ENCODE measurements around the gene GUF1. TPM values are rescaled to one million over a fixed set of nuclear protein-coding genes. Genes with fewer than 3 reads are reported as not detected.
A peak's percentile ranks its signal among the peaks of the same experiment; 100 is the strongest.

GUF1 gene
- total RNA-seq, 1 donor from 2014 or later = 39.2 TPM

DNA sequence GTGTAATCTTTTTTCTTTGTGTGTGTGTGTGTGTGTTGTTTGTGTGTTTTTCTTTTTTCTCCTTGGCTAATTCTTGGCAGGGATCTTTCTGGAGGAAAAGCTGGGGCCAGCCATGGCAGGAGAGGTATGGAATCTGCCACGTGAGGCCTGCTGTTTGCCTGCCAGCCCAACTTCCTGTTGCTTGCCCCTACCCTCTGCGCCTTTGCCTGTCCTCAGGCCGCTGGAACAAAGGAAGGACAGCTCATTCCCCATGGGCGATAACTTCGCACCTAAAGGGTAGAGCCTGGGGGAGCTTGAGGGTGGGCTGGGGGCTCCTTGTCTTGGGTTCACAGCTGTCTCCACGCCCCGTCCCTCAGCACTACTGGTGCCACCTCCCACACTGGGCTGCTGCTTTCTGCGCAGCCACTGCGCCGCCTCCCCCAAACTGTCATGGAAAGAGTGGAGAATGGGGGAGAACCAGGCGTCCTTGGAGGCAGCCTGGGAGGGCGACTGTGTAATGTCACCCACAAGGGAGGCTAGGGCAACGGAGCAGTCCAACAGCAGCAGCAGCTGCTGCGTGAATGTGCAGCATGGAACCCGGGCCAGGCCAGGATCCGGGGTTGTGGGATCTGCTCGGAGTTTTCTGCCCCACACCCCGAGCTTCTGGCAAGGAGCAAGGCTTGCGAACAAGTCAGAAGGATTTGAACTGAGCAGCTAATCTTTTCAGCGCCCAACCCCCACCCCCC is 14.5 kb upstream of the GUF1 start:
- no peaks in the 10 kb centered on the region for H3K4me1 Mint-ChIP-seq (ENCODE audit: low read depth)

DNA sequence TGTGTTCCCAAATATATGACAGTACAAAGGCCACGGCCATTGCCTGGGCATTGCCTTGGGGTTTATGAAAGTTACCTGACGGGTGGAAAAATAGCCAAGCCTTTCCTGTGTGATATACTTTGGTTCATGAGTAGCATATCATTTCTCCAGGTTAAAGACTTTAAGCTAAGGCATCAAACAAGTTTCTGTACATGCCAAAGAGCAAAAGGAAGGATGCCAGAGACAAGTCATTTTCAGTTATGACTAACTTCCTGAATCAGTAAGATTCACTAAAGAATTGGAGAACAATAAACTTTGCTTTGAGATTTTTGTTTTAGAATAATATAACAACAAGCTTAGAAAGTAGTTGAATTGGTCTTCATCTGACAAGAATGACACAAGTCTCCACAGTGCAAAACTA is 9.7 kb upstream of the GUF1 start:
- DNase-seq (ENCODE audit: low spot score) = no peak
- H3K27ac Mint-ChIP-seq = no peak overlapping the region
- H3K4me3 Mint-ChIP-seq = no peak overlapping the region
- intact Hi-C loops (cut with micrococcal nuclease) = no loop called here
- no peaks in the 10 kb centered on the region for H3K4me1 Mint-ChIP-seq (ENCODE audit: low read depth)
- peaks cover 5% of the 10 kb centered on the region for H3K27me3 Mint-ChIP-seq (ENCODE audit: insufficient read depth)
- no peaks in the 10 kb centered on the region for H3K36me3 Mint-ChIP-seq (ENCODE audit: low read depth)
- no peaks in the 10 kb centered on the region for H3K9me3 Mint-ChIP-seq

More for the DNA sequence above, 14.5 kb upstream of the GUF1 start:
- intact Hi-C loops (cut with micrococcal nuclease) = no loop called here
- Mint-ChIP-seq H3K36me3 (ENCODE audit: low read depth) (no peaks in the 10 kb centered on the region), H3K27me3 (ENCODE audit: insufficient read depth) (peaks cover 2% of the 10 kb centered on the region), H3K4me3 (no peak overlapping the region), H3K9me3 (no peaks in the 10 kb centered on the region), H3K27ac (no peak overlapping the region)
- DNase-seq (ENCODE audit: low spot score) = no peak

DNA sequence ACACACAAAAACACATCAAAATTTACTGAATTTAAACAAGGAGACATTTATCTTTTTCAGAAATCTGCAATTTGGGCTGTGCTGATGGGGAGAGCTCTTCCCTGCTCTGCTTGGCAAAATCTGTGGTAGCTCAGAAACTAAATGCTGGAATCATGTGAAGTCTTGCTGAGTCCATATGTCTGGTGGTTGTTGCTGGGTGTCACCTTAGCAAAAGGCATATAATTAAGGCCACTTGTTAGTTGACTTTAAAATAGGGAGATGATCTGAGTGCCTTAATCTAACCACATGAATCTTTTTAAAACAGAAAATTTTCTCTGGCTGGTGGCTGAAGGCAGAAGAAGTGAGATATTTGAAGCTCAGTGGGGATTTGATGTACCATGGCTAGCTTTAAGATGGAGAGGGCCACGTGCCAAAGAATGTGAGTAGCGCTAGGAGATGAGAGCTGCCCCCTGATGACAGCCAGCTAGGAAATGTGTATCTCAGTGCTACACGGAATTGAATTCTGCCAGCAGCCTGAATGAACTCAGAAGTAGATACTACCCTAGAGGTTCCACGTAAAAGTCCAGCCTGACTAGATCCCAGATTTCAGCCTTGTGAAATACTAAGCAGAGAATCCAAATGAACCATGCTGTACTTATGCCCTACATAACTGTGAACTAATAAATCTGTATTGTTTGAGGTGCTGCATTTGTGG is 7.6 kb upstream of the GUF1 start:
- peaks cover 7% of the 10 kb centered on the region for H3K27me3 Mint-ChIP-seq (ENCODE audit: insufficient read depth)
- intact Hi-C loops (cut with micrococcal nuclease) = no loop called here
- H3K27ac Mint-ChIP-seq = no peak overlapping the region
- H3K4me1 Mint-ChIP-seq (ENCODE audit: low read depth) = no peaks in the 10 kb centered on the region
- H3K4me3 Mint-ChIP-seq = no peak overlapping the region
- DNase-seq (ENCODE audit: low spot score) = no peak
- H3K36me3 Mint-ChIP-seq (ENCODE audit: low read depth) = no peaks in the 10 kb centered on the region
- H3K9me3 Mint-ChIP-seq = no peaks in the 10 kb centered on the region

GRCh38 chr4:44671636-44672035 is 6.6 kb upstream of the GUF1 start:
- peaks cover 7% of the 10 kb centered on the region for H3K27me3 Mint-ChIP-seq (ENCODE audit: insufficient read depth)
- H3K4me3 Mint-ChIP-seq = no peak overlapping the region
- no peak overlapping the region for H3K27ac Mint-ChIP-seq
- intact Hi-C loops (cut with micrococcal nuclease) = no loop called here
- no peaks in the 10 kb centered on the region for H3K36me3 Mint-ChIP-seq (ENCODE audit: low read depth)
- no peaks in the 10 kb centered on the region for H3K4me1 Mint-ChIP-seq (ENCODE audit: low read depth)
- DNase-seq (ENCODE audit: low spot score) = no peak
- H3K9me3 Mint-ChIP-seq = no peaks in the 10 kb centered on the region

- Mint-ChIP-seq H3K4me3 (no peak overlapping the region), H3K9me3 (no peaks in the 10 kb centered on the region), H3K27ac (no peak overlapping the region), H3K4me1 (ENCODE audit: low read depth) (peaks cover 12% of the 10 kb centered on the region), H3K27me3 (ENCODE audit: insufficient read depth) (peaks cover 5% of the 10 kb centered on the region), H3K36me3 (ENCODE audit: low read depth) (no peaks in the 10 kb centered on the region)
- no peak for DNase-seq (ENCODE audit: low spot score)
- intact Hi-C loops (cut with micrococcal nuclease) = no loop called here
Measured at GRCh38 chr4:44674471-44674870, 3.7 kb upstream of the GUF1 start.

- intact Hi-C loops (cut with micrococcal nuclease) = no loop called here
- no peaks in the 10 kb centered on the region for H3K36me3 Mint-ChIP-seq (ENCODE audit: low read depth)
- H3K9me3 Mint-ChIP-seq = no peaks in the 10 kb centered on the region
- H3K27ac Mint-ChIP-seq = no peak overlapping the region
- H3K27me3 Mint-ChIP-seq (ENCODE audit: insufficient read depth) = peaks cover 5% of the 10 kb centered on the region
- H3K4me1 Mint-ChIP-seq (ENCODE audit: low read depth) = peaks cover 18% of the 10 kb centered on the region
- no peak overlapping the region for H3K4me3 Mint-ChIP-seq
- no peak for DNase-seq (ENCODE audit: low spot score)
Measured at GRCh38 chr4:44675366-44675765, 2.9 kb upstream of the GUF1 start.

DNA sequence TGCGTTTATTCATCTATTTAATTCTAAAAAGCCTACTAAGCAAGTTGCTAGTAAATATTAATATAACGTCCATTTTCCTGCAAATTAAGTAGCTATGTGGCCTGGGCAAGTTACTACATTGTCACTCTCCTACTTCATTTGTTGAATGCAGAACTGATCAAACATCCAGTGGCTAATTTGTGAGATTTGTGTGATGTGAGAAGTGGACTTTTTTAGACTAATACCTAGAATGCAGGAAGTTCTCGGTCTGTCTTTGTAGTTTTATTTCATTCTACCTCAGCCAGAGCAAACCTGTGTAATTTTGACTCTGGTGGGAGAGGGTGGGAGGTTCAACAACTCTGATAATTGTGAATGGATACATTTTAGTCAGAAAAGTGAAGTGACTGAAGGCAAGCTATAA is 840 bp downstream of the GUF1 start:
- peaks cover 13% of the 10 kb centered on the region for H3K36me3 Mint-ChIP-seq (ENCODE audit: low read depth)
- intact Hi-C loops (cut with micrococcal nuclease) = loop anchor here (2.0 kb wide), 1 partner anchor 14 kb away; no protein-coding TSS in a partner anchor
- peak overlapping the region; percentile 93 for H3K27ac Mint-ChIP-seq
- DNase-seq (ENCODE audit: low spot score) = no peak
- peak overlapping the region; percentile 89 for H3K4me3 Mint-ChIP-seq
- peaks cover 29% of the 10 kb centered on the region for H3K4me1 Mint-ChIP-seq (ENCODE audit: low read depth)
- no peaks in the 10 kb centered on the region for H3K9me3 Mint-ChIP-seq
- peaks cover 2% of the 10 kb centered on the region for H3K27me3 Mint-ChIP-seq (ENCODE audit: insufficient read depth)

DNA sequence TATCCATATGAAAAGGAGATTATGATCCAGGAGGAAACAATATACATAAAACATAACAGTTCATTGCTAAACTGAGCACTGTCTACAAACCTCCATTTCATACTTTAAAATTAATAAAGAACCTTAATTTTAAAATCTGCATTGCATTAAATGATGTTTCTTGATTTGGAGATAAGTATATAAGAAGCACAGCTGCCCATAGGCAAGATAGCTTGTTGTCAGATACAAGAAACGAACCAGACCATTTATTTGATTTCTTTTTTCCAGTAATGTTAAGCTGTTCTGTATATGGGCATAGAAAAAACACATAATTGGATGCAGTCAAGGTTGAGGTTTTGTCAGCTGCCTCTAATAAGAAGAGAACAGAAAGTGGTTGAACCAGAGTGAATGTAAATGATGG is 6.4 kb downstream of the GUF1 start:
- Mint-ChIP-seq H3K9me3 (no peaks in the 10 kb centered on the region), H3K4me1 (ENCODE audit: low read depth) (peaks cover 22% of the 10 kb centered on the region), H3K27me3 (ENCODE audit: insufficient read depth) (no peaks in the 10 kb centered on the region), H3K4me3 (no peak overlapping the region), H3K36me3 (ENCODE audit: low read depth) (peaks cover 49% of the 10 kb centered on the region), H3K27ac (no peak overlapping the region)
- intact Hi-C loops (cut with micrococcal nuclease) = no loop called here
- DNase-seq (ENCODE audit: low spot score) = no peak

- Mint-ChIP-seq H3K27ac (no peak overlapping the region), H3K36me3 (ENCODE audit: low read depth) (peaks cover 29% of the 10 kb centered on the region)
Measured at GRCh38 chr4:44700427-44700826, 22.2 kb downstream of the GUF1 start.

GRCh38 chr4:44701037-44701436 is 22.8 kb downstream of the GUF1 start:
- intact Hi-C loops (cut with micrococcal nuclease) = no loop called here
- no peak for DNase-seq (ENCODE audit: low spot score)
- no peaks in the 10 kb centered on the region for H3K9me3 Mint-ChIP-seq
- H3K36me3 Mint-ChIP-seq (ENCODE audit: low read depth) = peaks cover 25% of the 10 kb centered on the region
- H3K27me3 Mint-ChIP-seq (ENCODE audit: insufficient read depth) = no peaks in the 10 kb centered on the region
- H3K4me1 Mint-ChIP-seq (ENCODE audit: low read depth) = peaks cover 6% of the 10 kb centered on the region
- H3K4me3 Mint-ChIP-seq = no peak overlapping the region
- H3K27ac Mint-ChIP-seq = no peak overlapping the region

More at GRCh38 chr4:44700427-44700826, 22.2 kb downstream of the GUF1 start:
- H3K4me3 Mint-ChIP-seq = no peak overlapping the region
- no peaks in the 10 kb centered on the region for H3K27me3 Mint-ChIP-seq (ENCODE audit: insufficient read depth)
- no peaks in the 10 kb centered on the region for H3K9me3 Mint-ChIP-seq
- DNase-seq (ENCODE audit: low spot score) = no peak
- H3K4me1 Mint-ChIP-seq (ENCODE audit: low read depth) = peaks cover 11% of the 10 kb centered on the region
- intact Hi-C loops (cut with micrococcal nuclease) = no loop called here

GRCh38 chr4:44704673-44705072 is 26.5 kb downstream of the GUF1 start:
- no peaks in the 10 kb centered on the region for H3K4me1 Mint-ChIP-seq (ENCODE audit: low read depth)
- H3K4me3 Mint-ChIP-seq = no peak overlapping the region
- peaks cover 21% of the 10 kb centered on the region for H3K36me3 Mint-ChIP-seq (ENCODE audit: low read depth)
- no peak overlapping the region for H3K27ac Mint-ChIP-seq
- H3K27me3 Mint-ChIP-seq (ENCODE audit: insufficient read depth) = no peaks in the 10 kb centered on the region
- no peak for DNase-seq (ENCODE audit: low spot score)
- no peaks in the 10 kb centered on the region for H3K9me3 Mint-ChIP-seq
- intact Hi-C loops (cut with micrococcal nuclease) = no loop called here

- Mint-ChIP-seq H3K4me3 (no peak overlapping the region), H3K36me3 (ENCODE audit: low read depth) (peaks cover 11% of the 10 kb centered on the region)
Measured at GRCh38 chr4:44713125-44713524, 34.9 kb downstream of the GUF1 start.

GRCh38 chr4:44716597-44716996 is 38.4 kb downstream of the GUF1 start:
- Mint-ChIP-seq H3K27me3 (ENCODE audit: insufficient read depth) (no peaks in the 10 kb centered on the region), H3K9me3 (no peaks in the 10 kb centered on the region), H3K4me1 (ENCODE audit: low read depth) (no peaks in the 10 kb centered on the region), H3K36me3 (ENCODE audit: low read depth) (peaks cover 9% of the 10 kb centered on the region), H3K4me3 (no peak overlapping the region), H3K27ac (no peak overlapping the region)
- DNase-seq (ENCODE audit: low spot score) = no peak
- intact Hi-C loops (cut with micrococcal nuclease) = no loop called here

More at GRCh38 chr4:44713125-44713524, 34.9 kb downstream of the GUF1 start:
- Mint-ChIP-seq H3K27ac (no peak overlapping the region), H3K9me3 (no peaks in the 10 kb centered on the region), H3K4me1 (ENCODE audit: low read depth) (no peaks in the 10 kb centered on the region), H3K27me3 (ENCODE audit: insufficient read depth) (no peaks in the 10 kb centered on the region)
- DNase-seq (ENCODE audit: low spot score) = no peak
- intact Hi-C loops (cut with micrococcal nuclease) = no loop called here

Measured in activated T-helper 1 cell treated with anti-CD3 and anti-CD28 coated beads, Interleukin-12 subunit alpha, Interleukin-12 subunit beta, Interleukin-2, Interleukin-4 antibody, amounts not matched to agents 30 ng/mL and 10 ng/mL and 1 ng/mL, durations not matched to agents 14 hours and 24 hours and 36 hours (primary cell).